Measurements from ENCODE around the gene GALNT2. TPM values are rescaled to one million over a fixed set of nuclear protein-coding genes. Genes with fewer than 3 reads are reported as not detected.

Gene GALNT2
- total RNA-seq, 1 donor from 2014 or later = 67.9 TPM

DNA sequence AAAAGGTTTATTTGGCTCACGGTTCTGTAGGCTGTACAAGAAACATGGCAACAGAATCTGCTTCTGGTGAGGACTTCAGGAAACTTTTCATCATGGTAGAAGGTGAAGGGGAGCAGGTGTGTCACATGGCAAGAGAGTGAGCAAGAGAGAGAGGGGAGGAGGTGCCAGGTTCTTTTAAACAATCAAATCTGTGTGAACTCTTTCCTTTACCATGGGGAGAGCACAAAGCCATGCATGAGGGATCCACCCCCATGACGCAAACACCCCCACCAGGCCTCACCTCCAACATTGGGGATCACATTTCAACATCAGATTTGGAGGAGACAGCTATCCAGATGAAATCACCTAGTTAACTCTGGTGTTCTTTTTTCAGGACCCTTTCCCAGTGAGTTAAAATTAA, 103.6 kb downstream of the GALNT2 start:
- Mint-ChIP-seq H3K36me3 (ENCODE audit: low read depth) (peaks cover 9% of the 10 kb centered on the region), H3K4me1 (ENCODE audit: low read depth) (peaks cover 44% of the 10 kb centered on the region), H3K27ac (peak overlapping the region; percentile 6), H3K27me3 (ENCODE audit: insufficient read depth) (peaks cover 2% of the 10 kb centered on the region), H3K9me3 (no peaks in the 10 kb centered on the region), H3K4me3 (no peak overlapping the region)
- intact Hi-C loops (cut with micrococcal nuclease) = no loop called here
- no peak for DNase-seq (ENCODE audit: low spot score)

DNA sequence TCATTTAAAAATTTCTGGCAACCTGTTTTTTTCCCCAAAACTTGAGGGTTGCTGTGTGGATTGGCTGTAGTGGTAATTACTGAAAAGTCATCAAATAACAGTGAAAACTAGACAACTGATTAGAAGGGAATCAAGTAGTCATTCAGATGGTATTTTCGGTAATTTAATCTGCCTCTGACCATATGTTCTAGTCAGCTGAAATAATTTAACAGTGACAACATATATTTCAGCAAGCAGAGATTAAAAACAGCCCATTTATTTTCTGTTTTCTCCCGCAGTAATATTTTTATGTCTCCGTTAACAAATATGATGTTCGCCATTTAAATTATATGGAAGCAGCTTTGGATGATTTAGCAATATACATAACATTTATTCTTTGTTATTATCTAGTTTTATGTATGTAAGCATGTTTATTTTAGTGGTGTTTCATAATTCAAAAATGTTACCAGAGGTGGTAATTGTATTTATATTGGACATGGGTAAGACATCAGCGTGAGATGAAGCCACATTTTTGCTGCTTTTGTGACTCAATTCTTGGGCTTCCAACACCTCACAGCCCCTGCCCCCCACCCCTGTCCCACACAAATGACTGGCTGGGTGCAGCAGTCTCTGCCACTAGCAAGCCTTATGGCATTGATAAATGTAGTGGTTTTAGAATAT, 104.4 kb downstream of the GALNT2 start:
- H3K4me1 Mint-ChIP-seq (ENCODE audit: low read depth) = peaks cover 49% of the 10 kb centered on the region
- peaks cover 10% of the 10 kb centered on the region for H3K36me3 Mint-ChIP-seq (ENCODE audit: low read depth)
- H3K27ac Mint-ChIP-seq = no peak overlapping the region
- intact Hi-C loops (cut with micrococcal nuclease) = no loop called here
- no peaks in the 10 kb centered on the region for H3K9me3 Mint-ChIP-seq
- no peak for DNase-seq (ENCODE audit: low spot score)
- peaks cover 2% of the 10 kb centered on the region for H3K27me3 Mint-ChIP-seq (ENCODE audit: insufficient read depth)
- H3K4me3 Mint-ChIP-seq = no peak overlapping the region

DNA sequence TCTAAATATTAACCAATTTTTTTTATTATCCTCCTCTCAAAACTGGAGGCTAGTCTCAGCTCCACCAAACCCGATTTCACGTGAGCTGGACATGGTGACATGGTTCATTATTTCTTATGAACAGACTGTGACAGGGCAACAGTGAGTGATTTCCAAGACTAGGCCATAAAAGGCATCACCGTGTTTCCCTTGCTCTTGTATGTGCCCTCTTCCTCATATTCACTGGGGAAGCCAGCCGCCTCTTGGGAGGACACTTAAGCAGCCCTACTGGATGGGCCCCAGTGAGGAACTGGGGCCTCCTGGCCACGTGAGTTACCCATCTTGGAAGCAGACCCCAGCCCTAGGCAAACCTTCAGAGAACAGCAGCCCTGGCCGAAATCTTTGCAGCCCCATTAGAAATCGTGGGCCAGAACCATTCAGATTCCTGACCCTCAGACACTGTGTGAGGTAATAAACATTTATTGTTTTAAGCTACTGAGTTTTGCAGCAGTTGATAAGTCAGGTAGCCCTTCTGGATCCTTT, 105.0 kb downstream of the GALNT2 start:
- intact Hi-C loops (cut with micrococcal nuclease) = no loop called here
- Mint-ChIP-seq H3K9me3 (no peaks in the 10 kb centered on the region), H3K4me1 (ENCODE audit: low read depth) (peaks cover 48% of the 10 kb centered on the region), H3K4me3 (no peak overlapping the region), H3K27me3 (ENCODE audit: insufficient read depth) (peaks cover 2% of the 10 kb centered on the region), H3K27ac (no peak overlapping the region), H3K36me3 (ENCODE audit: low read depth) (peaks cover 10% of the 10 kb centered on the region)
- DNase-seq (ENCODE audit: low spot score) = no peak

DNA sequence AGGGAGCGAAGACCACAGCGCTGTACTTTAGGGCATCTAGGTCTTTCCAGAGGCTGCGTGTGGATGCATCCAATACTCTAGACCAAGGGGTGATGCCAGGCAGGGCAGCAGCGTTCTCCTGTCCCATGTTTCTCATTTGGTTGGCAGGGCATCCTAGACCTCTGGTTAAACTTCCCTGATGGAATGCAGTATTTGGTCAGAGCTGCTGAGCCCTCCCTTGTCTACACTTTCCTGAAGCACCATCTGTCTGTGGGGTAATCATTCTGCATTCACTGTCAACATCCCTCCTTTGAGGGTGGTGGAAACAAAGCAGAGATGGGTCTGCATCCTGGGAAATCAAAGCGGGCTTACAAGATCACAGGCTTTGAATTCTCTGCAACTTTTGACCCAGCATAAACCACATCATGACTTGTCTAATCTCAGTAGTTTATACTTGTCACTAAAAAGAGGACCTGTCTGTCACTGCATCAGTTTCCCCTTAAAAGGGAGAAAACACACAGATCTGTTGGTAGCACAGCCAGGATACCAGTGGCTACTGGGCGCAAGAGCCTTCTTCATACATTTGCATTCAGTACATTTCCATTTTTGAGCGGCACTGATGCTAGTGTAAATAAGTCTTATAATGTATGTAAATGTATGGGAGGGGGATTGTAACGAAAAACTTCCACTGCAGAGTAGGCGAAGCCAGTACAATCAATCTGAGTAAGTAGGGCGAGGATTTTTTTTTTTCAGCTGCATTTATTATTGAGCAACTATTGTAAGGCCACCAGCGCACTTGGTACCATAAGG, 106.3 kb downstream of the GALNT2 start:
- H3K27ac Mint-ChIP-seq = no peak overlapping the region
- H3K4me1 Mint-ChIP-seq (ENCODE audit: low read depth) = peaks cover 48% of the 10 kb centered on the region
- DNase-seq (ENCODE audit: low spot score) = no peak
- H3K27me3 Mint-ChIP-seq (ENCODE audit: insufficient read depth) = peaks cover 2% of the 10 kb centered on the region
- no peak overlapping the region for H3K4me3 Mint-ChIP-seq
- intact Hi-C loops (cut with micrococcal nuclease) = no loop called here
- H3K36me3 Mint-ChIP-seq (ENCODE audit: low read depth) = peaks cover 13% of the 10 kb centered on the region
- no peaks in the 10 kb centered on the region for H3K9me3 Mint-ChIP-seq

DNA sequence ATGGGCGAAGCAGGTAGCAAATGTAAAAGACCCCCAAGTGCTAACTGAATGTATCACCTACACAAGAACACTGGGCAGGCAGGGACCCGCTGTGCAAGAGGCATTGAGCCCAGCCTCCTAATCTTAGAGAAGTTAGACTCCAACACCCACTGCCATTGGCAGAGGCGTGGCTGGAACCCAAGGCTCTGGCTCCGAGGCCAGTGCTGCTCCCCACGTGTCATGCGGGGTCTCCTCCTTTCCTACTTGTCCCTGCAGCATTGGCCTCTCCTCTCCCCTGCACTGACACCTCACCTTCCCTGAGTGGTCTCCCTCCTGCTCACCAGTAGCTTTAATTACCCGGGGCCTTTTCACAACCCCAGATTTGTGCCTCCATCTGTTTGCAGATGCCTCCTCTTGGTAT, 107.0 kb downstream of the GALNT2 start:
- H3K27me3 Mint-ChIP-seq (ENCODE audit: insufficient read depth) = peaks cover 2% of the 10 kb centered on the region
- no peaks in the 10 kb centered on the region for H3K9me3 Mint-ChIP-seq
- intact Hi-C loops (cut with micrococcal nuclease) = no loop called here

DNA sequence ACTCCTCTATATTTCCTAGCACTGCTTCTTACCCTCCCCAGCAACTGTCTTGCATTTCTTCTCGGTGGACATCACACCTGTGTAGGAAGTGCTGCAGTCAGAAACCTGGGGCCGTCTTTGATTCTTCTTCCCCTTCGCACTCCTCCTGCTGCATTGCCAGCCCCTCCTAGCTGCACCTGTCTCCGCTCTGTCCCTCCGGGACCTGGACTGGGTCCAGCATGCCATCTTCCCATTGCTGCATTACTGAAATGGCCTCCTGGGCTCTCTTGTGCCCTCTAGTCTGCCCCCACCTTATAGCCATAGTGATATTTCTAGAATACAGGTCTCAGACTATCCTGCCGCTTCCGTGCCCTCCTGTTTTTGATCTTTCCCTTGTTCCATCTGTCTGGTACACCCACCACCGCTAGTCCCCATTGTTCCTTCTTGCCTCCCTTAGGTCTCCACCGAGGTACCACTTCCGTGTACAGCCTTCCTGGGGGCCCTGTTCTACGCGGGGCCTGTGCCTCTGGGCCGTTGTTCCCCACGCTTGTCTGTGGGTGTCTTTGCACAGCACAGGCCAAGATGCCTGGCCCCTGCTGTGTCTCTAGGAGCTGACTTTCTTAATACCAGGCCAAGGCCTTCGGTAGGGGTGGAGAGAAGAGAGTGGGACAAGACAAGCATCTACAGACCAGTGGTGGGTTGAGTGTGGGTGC, 107.6 kb downstream of the GALNT2 start:
- DNase-seq (ENCODE audit: low spot score) = no peak
- peaks cover 38% of the 10 kb centered on the region for H3K4me1 Mint-ChIP-seq (ENCODE audit: low read depth)
- no peaks in the 10 kb centered on the region for H3K9me3 Mint-ChIP-seq
- peaks cover 14% of the 10 kb centered on the region for H3K36me3 Mint-ChIP-seq (ENCODE audit: low read depth)
- no peak overlapping the region for H3K4me3 Mint-ChIP-seq
- intact Hi-C loops (cut with micrococcal nuclease) = no loop called here
- H3K27me3 Mint-ChIP-seq (ENCODE audit: insufficient read depth) = peaks cover 2% of the 10 kb centered on the region
- no peak overlapping the region for H3K27ac Mint-ChIP-seq

More for the DNA sequence above, 107.0 kb downstream of the GALNT2 start:
- peaks cover 44% of the 10 kb centered on the region for H3K4me1 Mint-ChIP-seq (ENCODE audit: low read depth)
- peaks cover 14% of the 10 kb centered on the region for H3K36me3 Mint-ChIP-seq (ENCODE audit: low read depth)
- no peak overlapping the region for H3K4me3 Mint-ChIP-seq
- no peak overlapping the region for H3K27ac Mint-ChIP-seq
- no peak for DNase-seq (ENCODE audit: low spot score)

DNA sequence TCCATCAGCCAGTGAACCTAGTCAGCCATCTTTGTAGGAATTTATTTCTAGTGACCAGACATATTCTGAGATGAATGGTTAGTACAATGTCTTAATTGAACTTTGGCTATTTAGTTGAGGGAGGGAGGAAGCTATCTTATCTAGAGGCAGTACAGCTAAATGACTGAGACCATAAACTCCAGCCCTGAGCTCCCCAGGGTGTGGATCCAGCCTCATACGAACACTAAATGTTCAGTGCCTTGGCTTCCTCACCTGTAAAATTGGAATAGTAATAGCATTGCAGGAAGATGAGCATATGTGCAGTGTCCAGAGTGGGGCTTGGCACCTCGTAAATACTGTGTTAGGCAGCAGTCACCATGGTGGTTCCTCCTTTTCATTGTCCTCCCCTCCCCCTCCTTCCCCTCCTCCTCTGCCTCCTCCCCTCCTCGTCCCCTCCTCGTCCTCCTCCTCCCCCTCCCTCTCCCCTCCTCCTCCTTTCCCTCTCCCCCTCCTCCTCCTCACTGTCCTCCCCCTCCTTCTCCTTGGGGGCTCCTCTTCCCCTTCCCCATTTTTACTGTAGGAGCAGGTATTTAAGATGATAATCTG, 108.2 kb downstream of the GALNT2 start:
- no peak for DNase-seq (ENCODE audit: low spot score)
- intact Hi-C loops (cut with micrococcal nuclease) = no loop called here
- Mint-ChIP-seq H3K36me3 (ENCODE audit: low read depth) (peaks cover 14% of the 10 kb centered on the region), H3K9me3 (no peaks in the 10 kb centered on the region), H3K27me3 (ENCODE audit: insufficient read depth) (peaks cover 2% of the 10 kb centered on the region), H3K4me1 (ENCODE audit: low read depth) (peaks cover 32% of the 10 kb centered on the region), H3K4me3 (no peak overlapping the region), H3K27ac (no peak overlapping the region)

DNA sequence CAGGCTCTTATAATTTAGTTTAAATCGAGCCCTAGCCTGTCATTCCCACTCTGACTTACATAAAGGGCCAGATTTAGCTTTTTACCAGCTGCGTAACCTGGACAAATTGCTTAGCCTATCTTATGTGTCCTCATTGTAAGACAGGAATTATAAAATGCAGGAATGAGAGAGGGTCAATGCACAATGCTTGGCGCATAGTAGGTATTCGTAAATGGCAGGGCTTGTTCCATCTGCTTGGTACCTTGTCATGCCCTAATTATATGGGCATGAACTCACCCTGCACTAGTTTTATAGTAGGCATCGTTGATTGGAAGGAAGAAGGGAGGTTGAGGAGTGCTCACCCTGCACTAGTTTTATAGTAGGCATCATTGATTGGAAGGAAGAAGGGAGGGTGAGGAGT, 108.8 kb downstream of the GALNT2 start:
- Mint-ChIP-seq H3K9me3 (no peaks in the 10 kb centered on the region), H3K27ac (peak overlapping the region; percentile 3), H3K4me1 (ENCODE audit: low read depth) (peaks cover 26% of the 10 kb centered on the region), H3K27me3 (ENCODE audit: insufficient read depth) (peaks cover 2% of the 10 kb centered on the region), H3K36me3 (ENCODE audit: low read depth) (peaks cover 14% of the 10 kb centered on the region), H3K4me3 (no peak overlapping the region)
- DNase-seq (ENCODE audit: low spot score) = no peak
- intact Hi-C loops (cut with micrococcal nuclease) = no loop called here

DNA sequence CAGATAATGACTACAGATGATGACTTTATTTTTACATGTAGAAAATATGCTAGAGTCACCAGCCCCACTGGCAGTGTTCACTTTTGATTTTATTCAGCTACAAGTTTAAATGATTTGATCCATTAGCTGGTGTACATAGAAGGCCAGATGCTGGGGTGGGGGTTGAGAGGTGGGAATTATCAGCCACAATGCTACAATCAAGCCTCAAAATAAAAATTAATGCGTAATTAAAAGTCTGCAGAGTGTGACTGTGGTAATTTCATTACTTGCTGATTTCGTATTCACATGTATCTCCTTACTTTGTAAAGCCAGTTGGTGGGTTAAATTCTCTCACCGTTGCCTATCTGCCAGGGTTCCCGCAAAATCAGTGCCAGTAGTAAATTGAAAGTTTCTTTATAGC, 109.3 kb downstream of the GALNT2 start:
- Mint-ChIP-seq H3K9me3 (no peaks in the 10 kb centered on the region), H3K27me3 (ENCODE audit: insufficient read depth) (peaks cover 2% of the 10 kb centered on the region), H3K4me1 (ENCODE audit: low read depth) (peaks cover 25% of the 10 kb centered on the region), H3K27ac (no peak overlapping the region), H3K36me3 (ENCODE audit: low read depth) (peaks cover 18% of the 10 kb centered on the region), H3K4me3 (no peak overlapping the region)
- no peak for DNase-seq (ENCODE audit: low spot score)
- intact Hi-C loops (cut with micrococcal nuclease) = no loop called here

DNA sequence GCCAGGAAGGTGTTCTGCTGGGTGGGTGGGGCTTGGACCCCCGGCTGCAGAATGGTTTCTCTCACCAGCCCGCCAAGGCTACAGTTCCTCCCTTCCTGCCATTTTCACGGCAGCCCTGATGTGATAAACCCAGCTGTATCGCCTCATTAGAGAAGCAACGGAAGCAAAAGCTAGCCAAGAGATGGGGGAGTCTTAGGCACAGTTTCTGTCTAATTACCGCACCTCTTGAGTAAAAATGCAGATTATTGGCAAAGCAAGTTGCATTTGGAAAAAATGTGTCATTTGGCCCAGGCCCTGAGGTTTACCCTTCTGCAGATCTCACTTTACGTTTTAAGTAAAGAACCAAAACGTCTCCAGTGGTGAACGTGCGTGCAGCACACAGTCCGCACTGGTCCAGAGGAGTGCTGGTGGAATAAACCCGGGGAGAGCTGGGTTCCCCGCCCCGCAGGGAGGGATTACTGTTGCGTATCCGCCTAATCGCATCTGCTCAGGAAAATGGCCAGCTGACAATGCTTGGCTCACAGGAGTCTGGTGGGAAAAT, 109.9 kb downstream of the GALNT2 start:
- H3K4me1 Mint-ChIP-seq (ENCODE audit: low read depth) = peaks cover 25% of the 10 kb centered on the region
- H3K4me3 Mint-ChIP-seq = no peak overlapping the region
- H3K27ac Mint-ChIP-seq = no peak overlapping the region
- DNase-seq (ENCODE audit: low spot score) = no peak
- peaks cover 21% of the 10 kb centered on the region for H3K36me3 Mint-ChIP-seq (ENCODE audit: low read depth)
- H3K9me3 Mint-ChIP-seq = no peaks in the 10 kb centered on the region
- intact Hi-C loops (cut with micrococcal nuclease) = no loop called here
- H3K27me3 Mint-ChIP-seq (ENCODE audit: insufficient read depth) = peaks cover 2% of the 10 kb centered on the region

DNA sequence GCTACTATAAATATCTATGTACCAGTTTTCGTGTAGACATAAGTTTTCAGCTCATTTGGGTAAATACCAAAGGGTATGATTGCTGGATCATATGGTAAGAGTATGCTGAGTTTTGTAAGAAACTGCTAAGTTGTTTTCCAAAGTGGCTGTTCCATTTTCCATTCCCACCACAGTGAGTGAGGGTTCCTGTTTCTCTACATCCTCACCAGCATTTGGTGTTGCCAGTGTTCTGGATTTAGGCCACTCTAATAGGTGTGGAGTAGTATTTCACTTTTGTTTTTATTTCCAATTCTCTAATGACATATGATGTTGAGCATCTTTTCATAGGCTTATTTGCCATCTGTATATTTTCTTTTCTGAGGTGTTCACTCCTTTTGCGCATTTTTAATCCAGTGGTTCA, 112.2 kb downstream of the GALNT2 start:
- DNase-seq (ENCODE audit: low spot score) = no peak
- intact Hi-C loops (cut with micrococcal nuclease) = no loop called here
- H3K27me3 Mint-ChIP-seq (ENCODE audit: insufficient read depth) = peaks cover 2% of the 10 kb centered on the region
- peaks cover 24% of the 10 kb centered on the region for H3K4me1 Mint-ChIP-seq (ENCODE audit: low read depth)
- no peaks in the 10 kb centered on the region for H3K9me3 Mint-ChIP-seq
- no peak overlapping the region for H3K27ac Mint-ChIP-seq
- H3K36me3 Mint-ChIP-seq (ENCODE audit: low read depth) = peaks cover 24% of the 10 kb centered on the region
- no peak overlapping the region for H3K4me3 Mint-ChIP-seq

DNA sequence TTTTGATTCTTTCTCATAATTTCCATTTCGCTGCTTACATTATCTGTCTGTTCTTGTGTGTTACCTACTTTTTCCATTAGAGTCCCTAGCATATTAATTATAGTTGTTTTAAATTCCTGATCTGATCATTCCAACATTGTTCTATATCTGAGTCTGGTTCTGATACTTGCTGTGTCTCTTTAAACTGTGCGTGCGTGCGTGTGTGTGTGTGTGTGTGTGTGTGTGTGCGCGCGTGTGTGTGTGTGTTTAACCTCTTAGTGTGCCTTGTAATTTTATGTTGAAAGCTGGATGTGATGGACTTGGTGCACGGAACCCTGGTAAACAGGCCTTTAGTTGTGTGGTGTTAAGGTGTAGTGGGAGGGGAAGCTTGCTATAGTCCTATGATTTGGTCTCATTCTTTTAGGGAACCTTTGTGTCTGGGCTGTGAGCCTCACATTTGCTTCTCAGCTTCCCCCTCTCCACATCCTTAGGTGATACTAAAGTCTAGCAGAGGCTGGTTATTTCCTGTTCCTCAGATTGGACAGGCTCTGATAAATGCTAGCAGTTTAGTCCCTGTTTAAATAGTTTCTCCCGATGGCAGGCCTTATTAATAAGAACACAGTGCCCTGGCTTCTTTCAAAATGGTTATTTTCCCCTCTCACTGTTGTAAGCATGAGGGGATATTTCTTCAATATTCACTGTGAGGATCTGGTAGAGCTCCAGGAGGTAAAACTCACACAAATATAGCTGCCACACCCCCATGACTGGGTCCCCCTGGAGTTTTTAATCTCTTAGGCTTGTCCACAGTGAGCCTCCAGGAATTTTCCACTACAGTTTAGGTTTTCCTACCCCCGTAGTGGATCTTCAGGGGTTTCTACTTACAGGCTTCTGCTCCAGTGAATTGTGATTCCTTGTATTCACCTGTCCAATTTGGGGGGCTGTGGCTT, 118.3 kb downstream of the GALNT2 start:
- Mint-ChIP-seq H3K4me3 (no peak overlapping the region), H3K27me3 (ENCODE audit: insufficient read depth) (no peaks in the 10 kb centered on the region), H3K27ac (peak overlapping the region; percentile 74), H3K9me3 (peaks cover 4% of the 10 kb centered on the region), H3K4me1 (ENCODE audit: low read depth) (peaks cover 41% of the 10 kb centered on the region), H3K36me3 (ENCODE audit: low read depth) (peaks cover 34% of the 10 kb centered on the region)
- intact Hi-C loops (cut with micrococcal nuclease) = loop anchor here (1.0 to 5.0 kb wide), 4 partner anchors 25 to 523 kb away; no protein-coding TSS in a partner anchor
- no peak for DNase-seq (ENCODE audit: low spot score)
